ENCODE measurements around the gene IKZF5.

Gene IKZF5

GRCh38 chr10:122953902-122954730, 54.5 kb downstream of the IKZF5 start, which contains the start of gene C10orf88:
C10orf88 (minus strand) TSS chr10:122954227; CDS start chr10:122954178, 49 bp downstream.
- peak; percentile 87 for TF ChIP-seq YY1 (IDR thresholded peaks at IDR 0.05; ENCODE audit: low read depth)
- TF ChIP-seq REST (IDR thresholded peaks at IDR 0.05; ENCODE audit: low read depth): 0 out of 2 replicates have a peak, but pooled peaks have one; percentile 21
- peak; percentile 62 for TF ChIP-seq TEAD4 (IDR thresholded peaks at IDR 0.05)
- TF ChIP-seq CREB1 (IDR thresholded peaks at IDR 0.05; ENCODE audit: low read depth): no peak
- TF ChIP-seq FOXM1 (IDR thresholded peaks at IDR 0.05; ENCODE audit: borderline replicate concordance, low read depth): peak; percentile 84; the same call in 1 of the 2 replicates
- TF ChIP-seq EP300 (IDR thresholded peaks at IDR 0.05; ENCODE audit: borderline replicate concordance): no peak; the same call in 1 of the 2 replicates
- TF ChIP-seq CEBPB (IDR thresholded peaks at IDR 0.05): 0 out of 2 replicates have a peak, but pooled peaks have one; percentile 19
- peak; percentile 97 for TF ChIP-seq TAF1 (IDR thresholded peaks at IDR 0.05; ENCODE audit: low read depth)
- peak; percentile 64 for TF ChIP-seq USF1 (IDR thresholded peaks at IDR 0.05)
- TF ChIP-seq ZBTB7A (IDR thresholded peaks at IDR 0.05; ENCODE audit: low read depth): peak; percentile 66; the same call in 1 of the 2 replicates
- peak; percentile 88 for TF ChIP-seq TCF12 (IDR thresholded peaks at IDR 0.05; ENCODE audit: low read depth)
- TF ChIP-seq MAX (IDR thresholded peaks at IDR 0.05): peak; percentile 100
- no peak for TF ChIP-seq EGR1 (IDR thresholded peaks at IDR 0.05)
- no peak for TF ChIP-seq NFIC (IDR thresholded peaks at IDR 0.05)
- TF ChIP-seq RAD21 (IDR thresholded peaks at IDR 0.05; ENCODE audit: low read depth): peak; percentile 17; the same call in 1 of the 2 replicates

GRCh38 chr10:122949296-122949695, 59.3 kb downstream of the IKZF5 start:
- TF ChIP-seq EP300 (IDR thresholded peaks at IDR 0.05; ENCODE audit: borderline replicate concordance): no peak
- no peak for TF ChIP-seq REST (IDR thresholded peaks at IDR 0.05; ENCODE audit: low read depth)
- no peak for TF ChIP-seq TAF1 (IDR thresholded peaks at IDR 0.05; ENCODE audit: low read depth)
- TF ChIP-seq CEBPB (IDR thresholded peaks at IDR 0.05): no peak
- no peak for TF ChIP-seq ZBTB7A (IDR thresholded peaks at IDR 0.05; ENCODE audit: low read depth)
- no peak for TF ChIP-seq EGR1 (IDR thresholded peaks at IDR 0.05)
- TF ChIP-seq NFIC (IDR thresholded peaks at IDR 0.05): no peak
- TF ChIP-seq RAD21 (IDR thresholded peaks at IDR 0.05; ENCODE audit: low read depth): no peak
- TF ChIP-seq CREB1 (IDR thresholded peaks at IDR 0.05; ENCODE audit: low read depth): no peak
- TF ChIP-seq FOXM1 (IDR thresholded peaks at IDR 0.05; ENCODE audit: borderline replicate concordance, low read depth): no peak
- TF ChIP-seq MAX (IDR thresholded peaks at IDR 0.05): no peak
